ENCODE measurements around the gene MTHFD1. TPM values are rescaled to one million over a fixed set of nuclear protein-coding genes. Genes with fewer than 3 reads are reported as not detected.

MTHFD1 gene
- total RNA-seq, 1 donor from 2014 or later = 108 TPM

DNA sequence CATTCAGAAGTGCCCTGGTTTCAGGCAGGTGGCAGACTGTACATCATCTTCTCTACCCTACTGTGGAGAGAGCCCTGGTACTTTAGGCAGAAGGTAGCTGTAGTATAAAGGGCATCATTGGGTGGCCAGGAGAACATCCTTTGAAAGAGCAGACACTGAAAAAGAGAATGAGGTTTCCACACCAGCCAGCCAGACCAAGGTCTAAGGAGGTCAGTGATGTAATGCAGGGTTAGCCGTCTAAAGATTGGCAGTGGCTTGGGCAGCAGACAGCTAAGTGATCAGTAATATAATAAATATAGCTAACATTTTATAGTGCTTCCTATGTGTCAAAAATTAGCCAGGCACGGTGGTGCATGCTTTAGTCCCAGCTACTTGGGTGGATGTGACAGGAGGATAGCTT lies 103.5 kb downstream of the MTHFD1 start:
- no peak for DNase-seq (ENCODE audit: extremely low spot score, unreplicated experiment)
- TF ChIP-seq, protein P1, sequence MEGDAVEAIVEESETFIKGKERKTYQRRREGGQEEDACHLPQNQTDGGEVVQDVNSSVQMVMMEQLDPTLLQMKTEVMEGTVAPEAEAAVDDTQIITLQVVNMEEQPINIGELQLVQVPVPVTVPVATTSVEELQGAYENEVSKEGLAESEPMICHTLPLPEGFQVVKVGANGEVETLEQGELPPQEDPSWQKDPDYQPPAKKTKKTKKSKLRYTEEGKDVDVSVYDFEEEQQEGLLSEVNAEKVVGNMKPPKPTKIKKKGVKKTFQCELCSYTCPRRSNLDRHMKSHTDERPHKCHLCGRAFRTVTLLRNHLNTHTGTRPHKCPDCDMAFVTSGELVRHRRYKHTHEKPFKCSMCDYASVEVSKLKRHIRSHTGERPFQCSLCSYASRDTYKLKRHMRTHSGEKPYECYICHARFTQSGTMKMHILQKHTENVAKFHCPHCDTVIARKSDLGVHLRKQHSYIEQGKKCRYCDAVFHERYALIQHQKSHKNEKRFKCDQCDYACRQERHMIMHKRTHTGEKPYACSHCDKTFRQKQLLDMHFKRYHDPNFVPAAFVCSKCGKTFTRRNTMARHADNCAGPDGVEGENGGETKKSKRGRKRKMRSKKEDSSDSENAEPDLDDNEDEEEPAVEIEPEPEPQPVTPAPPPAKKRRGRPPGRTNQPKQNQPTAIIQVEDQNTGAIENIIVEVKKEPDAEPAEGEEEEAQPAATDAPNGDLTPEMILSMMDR (conservative IDR thresholded peaks at IDR 0.05) = no peak
- Mint-ChIP-seq H3K9me3 (no peaks in the 10 kb centered on the region), H3K36me3 (peaks cover 12% of the 10 kb centered on the region), H3K27ac (no peak overlapping the region), H3K4me3 (no peak overlapping the region), H3K4me1 (ENCODE audit: unreplicated experiment) (no peaks in the 10 kb centered on the region), H3K27me3 (no peaks in the 10 kb centered on the region)

DNA sequence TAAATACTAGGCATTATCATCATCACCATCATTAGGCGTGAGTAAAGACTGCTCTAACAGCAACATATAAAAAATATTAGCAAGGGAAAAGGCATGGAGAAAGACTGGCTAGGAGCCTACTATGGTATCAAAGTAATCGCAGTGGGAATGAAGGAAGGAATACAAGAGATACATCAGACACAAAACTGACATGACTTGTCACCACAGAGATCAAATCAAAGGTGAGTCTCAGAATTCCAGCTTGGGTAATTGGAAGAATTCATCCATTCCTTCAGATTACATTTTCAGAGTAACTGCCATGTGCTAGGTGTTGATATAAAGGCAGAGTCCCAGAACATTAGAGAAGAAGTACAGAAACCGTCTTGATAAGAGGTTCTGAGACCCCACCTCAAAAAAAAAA lies 105.3 kb downstream of the MTHFD1 start:
- H3K27ac Mint-ChIP-seq = no peak overlapping the region
- TF ChIP-seq, protein P1 (conservative IDR thresholded peaks at IDR 0.05) = no peak
- no peaks in the 10 kb centered on the region for H3K9me3 Mint-ChIP-seq
- H3K4me3 Mint-ChIP-seq = no peak overlapping the region
- H3K4me1 Mint-ChIP-seq (ENCODE audit: unreplicated experiment) = no peaks in the 10 kb centered on the region
- DNase-seq (ENCODE audit: extremely low spot score, unreplicated experiment) = no peak
- peaks cover 11% of the 10 kb centered on the region for H3K36me3 Mint-ChIP-seq
- H3K27me3 Mint-ChIP-seq = no peaks in the 10 kb centered on the region

GRCh38 chr14:64495252-64495651 lies 107.1 kb downstream of the MTHFD1 start:
- Mint-ChIP-seq H3K27ac (no peak overlapping the region), H3K4me1 (ENCODE audit: unreplicated experiment) (peaks cover 8% of the 10 kb centered on the region), H3K36me3 (peaks cover 10% of the 10 kb centered on the region), H3K27me3 (no peaks in the 10 kb centered on the region), H3K9me3 (no peaks in the 10 kb centered on the region), H3K4me3 (no peak overlapping the region)
- DNase-seq (ENCODE audit: extremely low spot score, unreplicated experiment) = no peak
- TF ChIP-seq, protein P1 (conservative IDR thresholded peaks at IDR 0.05) = no peak

DNA sequence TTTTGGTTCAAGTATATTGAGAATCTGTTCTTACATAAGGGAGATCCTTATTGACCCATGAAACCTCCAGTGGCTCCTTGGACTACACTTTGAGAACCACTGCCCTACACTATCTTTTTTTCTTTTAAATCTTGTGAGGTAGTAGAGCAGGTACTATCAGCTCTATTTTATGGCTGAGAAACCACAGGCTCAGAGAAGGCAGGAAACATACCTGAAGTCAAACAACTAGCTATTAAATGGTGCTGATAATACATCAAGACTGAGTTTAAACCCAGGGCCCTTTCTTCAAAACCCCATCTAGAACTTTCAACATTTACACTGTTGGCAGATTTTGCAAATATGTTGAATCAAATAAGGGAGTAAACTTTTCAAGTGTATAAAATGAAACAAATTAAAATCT lies 108.6 kb downstream of the MTHFD1 start:
- H3K4me1 Mint-ChIP-seq (ENCODE audit: unreplicated experiment) = peaks cover 15% of the 10 kb centered on the region
- H3K4me3 Mint-ChIP-seq = no peak overlapping the region
- TF ChIP-seq, protein P1 (conservative IDR thresholded peaks at IDR 0.05) = no peak
- H3K27me3 Mint-ChIP-seq = no peaks in the 10 kb centered on the region
- DNase-seq (ENCODE audit: extremely low spot score, unreplicated experiment) = no peak
- H3K27ac Mint-ChIP-seq = no peak overlapping the region
- no peaks in the 10 kb centered on the region for H3K9me3 Mint-ChIP-seq
- peaks cover 10% of the 10 kb centered on the region for H3K36me3 Mint-ChIP-seq

- H3K27ac Mint-ChIP-seq = peak overlapping the region; percentile 6
- H3K27me3 Mint-ChIP-seq = no peaks in the 10 kb centered on the region
- H3K36me3 Mint-ChIP-seq = peaks cover 3% of the 10 kb centered on the region
- H3K9me3 Mint-ChIP-seq = no peaks in the 10 kb centered on the region
- H3K4me1 Mint-ChIP-seq (ENCODE audit: unreplicated experiment) = peaks cover 28% of the 10 kb centered on the region
- H3K4me3 Mint-ChIP-seq = peak overlapping the region; percentile 0
- no peak for DNase-seq (ENCODE audit: extremely low spot score, unreplicated experiment)
- TF ChIP-seq, protein P1 (conservative IDR thresholded peaks at IDR 0.05) = no peak
Measured at GRCh38 chr14:64500088-64500487, 111.9 kb downstream of the MTHFD1 start.

All from type B pancreatic cell (in vitro differentiated cells).